Activated CD8-positive, alpha-beta memory T cell treated with anti-CD3 and anti-CD28 coated beads, Interleukin-2, amount 50 U/mL, for 1 hour (primary cell): Measurements from ENCODE around the gene GAB2.
"Not testable (repeated sequence)": the region's sequence is repeated elsewhere in the genome, so short reads cannot be mapped to it uniquely, and the experiment has no call there.

Source experiments
- DNase-seq: peaks from one replicate; pipeline ENCODE4 v3.0.0-alpha.2; 2020; ENCODE audit errors: extremely low read depth

Gene GAB2

GRCh38 chr11:78281511-78281910, 136.1 kb downstream of the GAB2 start:
- DNase-seq: no peak

DNA sequence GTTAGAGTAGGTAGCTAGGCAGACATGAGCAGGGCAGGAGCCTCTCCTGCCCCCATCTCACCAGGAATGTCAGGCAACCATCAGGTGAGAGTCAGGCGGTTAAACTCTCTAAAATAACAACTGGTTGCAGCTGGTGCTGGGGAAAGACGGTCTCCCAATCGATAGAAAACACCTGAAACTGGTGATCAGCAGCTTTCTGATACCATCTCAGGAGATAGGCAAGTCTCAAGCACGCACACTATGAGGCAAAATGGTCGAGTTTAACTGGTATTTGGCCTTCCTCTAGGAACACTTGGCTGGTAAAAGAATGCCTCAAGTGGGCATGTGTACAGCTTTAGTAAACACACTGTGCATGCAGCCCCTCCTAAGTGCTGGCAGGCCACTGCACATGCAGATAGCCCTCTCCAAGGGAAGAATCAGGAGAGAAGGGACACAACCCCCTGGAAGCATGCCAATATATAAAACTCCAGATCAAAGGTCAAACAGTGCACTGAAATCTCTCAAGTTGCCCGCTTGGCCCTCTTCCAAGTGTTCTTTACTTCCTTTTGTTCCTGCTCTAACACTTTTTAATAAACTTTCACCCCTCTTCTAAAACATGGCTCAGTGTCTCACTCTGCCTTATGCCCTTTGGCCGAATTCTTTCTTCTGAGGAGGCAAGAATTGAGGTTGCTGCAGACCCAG, 140.2 kb downstream of the GAB2 start:
- DNase-seq: no peak

GRCh38 chr11:78276311-78276710, 141.3 kb downstream of the GAB2 start:
- DNase-seq: no peak

- no peak for DNase-seq
Observed at GRCh38 chr11:78274739-78275138, 142.9 kb downstream of the GAB2 start.

DNA sequence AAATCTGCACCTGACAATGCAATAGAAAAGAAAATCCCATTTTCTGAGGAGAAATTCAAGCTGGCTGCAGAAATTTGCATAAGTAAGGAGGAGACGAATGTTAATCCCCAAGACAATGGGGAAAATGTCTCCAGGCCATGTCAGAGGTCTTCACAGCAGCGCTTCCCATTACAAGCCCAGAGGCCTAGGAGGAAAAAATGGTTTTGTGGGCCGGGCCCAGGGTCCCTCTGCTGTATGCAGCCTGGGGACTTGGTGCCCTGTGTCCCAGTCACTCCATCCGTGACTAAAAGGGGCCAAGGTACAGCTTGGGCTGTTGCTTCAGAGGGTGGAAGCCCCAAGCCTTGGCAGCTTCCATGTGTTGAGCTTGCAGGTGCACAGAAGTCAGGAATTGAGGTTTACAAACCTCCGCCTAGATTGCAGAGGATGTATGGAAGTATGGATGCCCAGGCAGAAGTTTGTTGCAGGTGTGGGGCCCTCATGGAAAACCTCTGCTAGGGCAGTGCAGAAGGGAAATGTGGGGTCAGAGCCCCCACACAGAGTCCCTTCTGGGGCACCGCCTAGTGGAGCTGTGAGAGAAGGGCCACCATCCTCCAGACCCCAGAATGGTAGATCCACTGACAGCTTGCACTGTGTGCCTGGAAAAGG, 144.9 kb downstream of the GAB2 start:
- DNase-seq: not testable (repeated sequence)

DNA sequence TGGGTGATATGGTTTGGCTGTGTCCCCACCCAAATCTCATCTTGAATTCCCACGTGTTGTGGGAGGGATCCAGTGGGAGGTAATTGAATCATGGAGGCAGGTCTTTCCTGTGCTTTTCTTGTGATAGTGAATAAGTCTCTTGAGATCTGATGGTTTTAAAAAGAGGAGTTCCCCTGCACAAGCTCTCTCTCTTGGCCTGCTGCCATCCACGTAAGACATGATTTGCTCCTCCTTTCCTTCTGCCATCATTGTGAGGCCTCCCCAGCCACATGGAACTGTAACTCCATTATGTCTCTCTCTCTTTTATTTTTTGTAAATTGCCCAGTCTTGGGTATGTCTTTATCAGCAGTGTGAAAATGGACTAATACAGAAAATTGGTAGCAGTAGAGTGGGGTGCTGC, 145.8 kb downstream of the GAB2 start:
- DNase-seq: not testable (repeated sequence)

- DNase-seq: no peak
Observed at GRCh38 chr11:78270971-78271370, 146.6 kb downstream of the GAB2 start.

GRCh38 chr11:78269806-78270205, 147.8 kb downstream of the GAB2 start:
- DNase-seq: no peak

DNA sequence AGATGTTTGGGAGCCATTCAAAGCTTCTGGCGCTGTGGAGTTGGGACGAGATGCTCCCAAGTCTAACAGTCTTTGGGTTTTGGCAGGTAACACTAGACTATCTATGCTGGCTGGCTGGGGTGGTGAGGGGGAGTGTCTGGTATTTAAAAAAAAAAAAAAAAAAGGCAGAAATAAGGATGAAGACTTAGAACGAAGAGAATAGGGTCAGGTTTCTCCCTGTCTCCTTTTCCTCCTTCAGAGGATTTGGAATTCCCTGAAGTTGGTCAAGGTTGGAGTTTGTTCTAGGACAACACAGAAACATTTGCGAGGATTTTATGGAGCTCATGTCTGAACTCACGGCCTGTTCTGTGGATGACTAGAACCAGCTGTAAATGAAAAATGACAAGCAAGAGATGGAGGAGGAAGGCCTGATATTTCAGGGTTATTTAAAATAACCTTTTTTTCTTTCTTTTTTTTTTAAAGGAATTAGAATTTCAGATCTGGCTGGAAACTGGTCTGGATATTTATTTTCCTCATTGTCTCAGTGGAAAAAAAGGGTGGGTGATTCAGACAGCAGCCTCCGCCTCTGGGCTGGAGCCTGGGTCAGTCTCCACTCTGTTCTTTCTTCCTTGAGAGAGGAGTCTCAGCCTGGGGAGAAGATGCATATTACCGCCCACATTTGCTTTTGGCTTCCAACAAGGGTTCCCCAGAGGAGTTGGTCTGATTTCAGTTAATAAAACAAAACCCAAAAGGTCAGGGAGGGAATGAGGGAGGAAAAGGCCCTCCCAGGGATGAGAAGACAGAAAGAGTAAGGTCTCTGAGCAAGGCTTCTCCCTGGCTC, 148.8 kb downstream of the GAB2 start:
- DNase-seq: no peak

DNA sequence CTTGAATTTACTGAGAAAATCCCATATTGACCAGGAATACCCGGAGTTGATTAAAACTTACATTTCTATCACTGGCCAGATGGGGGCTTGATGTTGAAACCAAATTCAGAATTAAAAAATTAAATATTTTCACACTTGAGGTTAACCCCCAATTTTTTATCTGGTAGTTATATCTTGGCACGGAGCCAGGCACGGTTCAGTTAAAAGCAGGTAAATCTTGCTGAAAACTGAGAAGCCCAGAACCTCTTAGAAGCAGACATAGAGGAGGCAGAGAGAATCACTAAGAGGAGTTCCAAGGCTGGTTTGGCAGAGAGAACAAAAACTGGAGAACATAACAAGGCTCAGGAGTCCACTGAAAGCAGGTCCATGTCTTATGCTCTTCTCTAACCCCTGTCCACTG, 151.2 kb downstream of the GAB2 start:
- no peak for DNase-seq

DNA sequence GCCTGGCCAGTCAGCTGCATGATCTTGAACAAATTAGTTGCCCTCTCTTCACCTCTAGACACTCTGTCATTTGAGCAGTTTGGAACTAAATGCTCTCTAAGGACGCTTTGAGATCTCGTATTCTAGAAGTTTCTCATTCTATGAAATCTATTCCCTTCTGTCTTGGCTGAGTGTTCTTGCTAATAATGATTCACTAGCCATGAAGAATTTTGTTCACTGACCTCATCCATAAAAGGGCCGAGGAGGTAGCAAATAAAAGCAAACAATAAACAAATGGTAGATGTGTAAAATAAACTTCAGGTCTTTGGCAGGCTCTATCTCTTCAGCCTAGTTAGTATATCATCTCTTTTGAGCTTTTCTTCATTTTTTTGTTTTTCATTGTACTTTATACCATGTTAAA, 152.3 kb downstream of the GAB2 start:
- DNase-seq: no peak

- no peak for DNase-seq
Observed at GRCh38 chr11:78262691-78263090, 154.9 kb downstream of the GAB2 start.

DNA sequence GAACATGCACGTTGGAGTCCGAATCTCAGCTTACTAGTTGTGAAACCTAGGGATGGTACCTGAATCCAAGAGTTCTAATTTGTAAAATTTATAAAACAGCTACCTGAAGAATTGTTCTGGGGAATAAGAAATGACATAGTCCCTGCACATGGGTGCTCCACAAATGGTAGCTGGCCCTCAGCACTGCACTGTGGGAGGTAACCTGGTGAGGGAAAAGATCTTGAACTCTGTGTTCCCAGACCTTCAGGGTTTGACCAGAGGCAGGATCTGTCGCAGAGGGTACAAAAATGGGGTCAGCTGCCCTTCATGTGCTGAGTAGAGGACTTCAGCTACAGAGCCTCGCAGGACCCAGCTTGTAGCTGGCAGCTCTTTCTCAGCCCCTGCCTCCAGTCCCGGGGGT, 155.4 kb downstream of the GAB2 start:
- no peak for DNase-seq

DNA sequence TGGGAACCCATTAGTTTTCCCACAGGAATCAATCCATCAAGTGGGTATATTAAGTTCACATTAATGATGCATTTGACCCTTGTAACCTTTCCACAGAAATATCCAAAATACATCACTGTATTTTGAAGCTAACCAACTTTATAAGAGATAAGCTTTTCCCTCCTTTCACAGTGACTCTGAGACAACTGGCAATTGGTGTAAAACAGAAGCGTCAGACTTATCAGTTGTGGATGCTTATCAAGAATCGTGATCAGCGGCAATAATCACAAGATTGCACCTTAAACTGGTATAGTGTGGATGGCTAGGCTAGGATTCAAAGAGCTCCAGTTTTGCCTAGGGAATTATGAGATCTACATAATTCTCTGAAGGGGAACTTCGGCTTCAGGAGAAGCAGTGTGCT, 155.8 kb downstream of the GAB2 start:
- no peak for DNase-seq

DNA sequence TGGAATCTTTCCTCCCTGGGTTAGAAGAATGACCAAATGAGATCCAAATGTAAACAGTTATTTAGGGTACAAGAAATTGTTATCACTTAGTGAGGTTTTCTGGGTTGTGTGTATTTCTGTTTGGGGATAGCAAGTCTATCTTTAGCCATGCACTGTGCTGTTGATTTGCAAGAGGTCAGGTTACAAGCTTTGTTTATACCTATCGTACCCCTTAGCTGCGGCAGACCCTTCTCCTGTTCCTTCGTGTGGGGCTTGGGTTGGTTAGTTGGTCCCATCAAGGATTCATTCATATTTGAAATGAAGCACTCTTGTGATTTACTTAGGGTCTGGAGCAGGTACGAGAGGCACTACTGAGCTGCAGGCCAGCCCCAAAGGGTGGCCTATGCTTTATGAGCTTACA, 156.3 kb downstream of the GAB2 start:
- no peak for DNase-seq

- DNase-seq: no peak
Observed at GRCh38 chr11:78259777-78260487, 157.7 kb downstream of the GAB2 start.

GRCh38 chr11:78257654-78258053, 160.0 kb downstream of the GAB2 start:
- DNase-seq: no peak

DNA sequence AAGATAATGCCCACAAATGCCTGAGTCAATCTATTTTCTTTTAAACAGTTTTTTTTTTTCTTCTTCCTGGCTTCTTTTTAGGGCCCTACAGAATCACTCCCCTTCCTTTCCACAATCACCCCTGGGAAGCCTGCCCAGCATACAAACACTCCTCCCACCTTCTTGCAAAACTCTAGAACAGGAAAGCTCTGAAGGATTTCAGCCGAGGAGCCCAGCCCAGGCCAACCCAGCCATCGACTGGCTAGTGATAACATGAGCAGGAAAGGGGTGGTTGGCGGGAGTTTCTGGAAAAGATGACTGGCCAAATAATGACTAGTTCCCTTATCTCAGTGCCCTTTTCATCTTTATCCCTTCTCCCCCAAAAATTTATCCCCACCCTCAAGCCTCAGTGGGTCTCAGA, 160.7 kb downstream of the GAB2 start:
- no peak for DNase-seq

DNA sequence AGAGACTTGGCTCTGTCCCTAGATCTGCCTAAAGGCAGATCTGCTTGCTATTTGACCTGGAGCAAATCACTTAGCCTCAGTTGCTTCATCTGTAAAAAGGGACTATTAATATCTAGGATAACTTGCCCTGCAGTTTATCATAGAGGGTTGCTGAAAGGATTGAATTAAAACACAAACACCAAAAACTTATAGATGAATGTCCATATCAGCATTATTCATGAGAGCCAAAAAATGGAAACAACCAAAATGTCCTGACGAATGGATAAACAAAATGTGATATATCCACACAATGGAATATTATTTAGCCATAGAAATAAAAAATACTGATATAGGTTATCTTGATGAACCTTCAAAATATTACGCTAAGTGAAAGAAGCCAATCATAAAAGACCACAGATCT, 161.7 kb downstream of the GAB2 start:
- no peak for DNase-seq

DNA sequence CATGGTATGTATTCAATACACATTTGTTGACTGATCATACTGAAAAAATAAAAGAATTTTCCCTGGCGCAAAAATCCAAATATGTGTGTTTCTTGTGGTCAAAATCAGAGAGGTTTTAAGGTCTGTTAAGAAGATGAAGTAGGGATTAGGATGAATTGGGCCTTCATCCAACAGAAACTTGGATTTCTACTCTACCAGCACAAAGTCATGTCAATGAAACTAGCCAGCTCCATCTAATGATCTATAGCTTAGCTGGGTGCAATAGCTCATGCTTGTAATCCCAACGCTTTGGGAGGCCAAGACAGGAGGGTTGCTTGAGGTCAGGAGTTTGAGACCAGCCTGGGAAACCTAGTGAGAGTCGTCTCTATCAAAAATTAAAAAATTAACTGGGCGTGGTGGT, 163.4 kb downstream of the GAB2 start:
- DNase-seq: no peak

DNA sequence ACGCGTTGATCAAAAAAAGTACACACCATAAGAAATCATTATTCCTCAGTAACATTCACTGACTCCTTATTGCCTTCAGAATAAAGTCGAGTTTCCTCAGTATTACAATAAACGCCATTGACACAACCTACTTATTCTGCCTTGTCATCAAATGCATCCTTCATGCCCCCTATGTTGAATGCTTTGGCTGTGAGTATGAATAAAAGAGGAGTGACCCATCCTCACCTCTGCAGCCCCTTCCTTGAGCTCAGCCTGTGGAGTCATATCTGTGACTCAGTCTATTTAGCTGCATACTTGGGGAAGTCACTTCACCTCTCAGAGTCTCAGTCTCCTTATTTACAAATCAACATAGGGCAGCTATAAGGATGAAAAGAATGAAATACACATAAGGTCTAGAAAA, 163.8 kb downstream of the GAB2 start:
- DNase-seq: no peak

DNA sequence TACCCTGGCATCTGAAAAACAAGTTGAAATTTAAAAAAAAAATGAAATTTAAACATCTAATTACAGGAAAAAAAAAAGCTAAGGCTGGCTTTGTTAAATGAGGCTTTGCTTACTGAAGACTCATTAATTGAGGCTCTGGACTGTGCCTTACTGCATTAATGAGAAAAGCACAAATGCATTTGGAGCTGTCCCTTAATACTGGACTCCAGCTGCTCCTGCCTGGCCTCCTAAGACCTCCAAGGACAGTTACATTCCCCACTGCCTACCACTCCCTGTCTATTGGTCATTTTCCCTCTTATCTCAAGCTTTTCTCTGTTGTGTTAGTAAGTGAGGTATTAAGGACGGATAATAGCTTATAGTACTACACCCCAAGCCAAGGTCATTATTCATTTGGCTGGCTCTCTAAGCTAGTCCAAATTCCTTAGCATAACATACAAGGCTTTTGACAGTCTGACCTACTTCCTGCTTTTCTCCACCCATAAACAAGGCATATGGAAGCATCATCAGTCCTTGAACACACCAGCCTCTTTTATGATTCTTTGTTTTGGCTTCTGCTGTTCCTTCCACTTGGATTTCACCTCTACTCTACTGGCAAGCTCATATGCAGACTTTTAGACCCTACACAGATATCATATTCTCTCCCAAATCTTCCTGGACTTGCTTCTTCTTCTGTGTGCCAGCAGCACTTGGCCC, 166.4 kb downstream of the GAB2 start:
- DNase-seq: no peak
